ENCODE results near the gene AGFG1.

- TF ChIP-seq, protein P1, sequence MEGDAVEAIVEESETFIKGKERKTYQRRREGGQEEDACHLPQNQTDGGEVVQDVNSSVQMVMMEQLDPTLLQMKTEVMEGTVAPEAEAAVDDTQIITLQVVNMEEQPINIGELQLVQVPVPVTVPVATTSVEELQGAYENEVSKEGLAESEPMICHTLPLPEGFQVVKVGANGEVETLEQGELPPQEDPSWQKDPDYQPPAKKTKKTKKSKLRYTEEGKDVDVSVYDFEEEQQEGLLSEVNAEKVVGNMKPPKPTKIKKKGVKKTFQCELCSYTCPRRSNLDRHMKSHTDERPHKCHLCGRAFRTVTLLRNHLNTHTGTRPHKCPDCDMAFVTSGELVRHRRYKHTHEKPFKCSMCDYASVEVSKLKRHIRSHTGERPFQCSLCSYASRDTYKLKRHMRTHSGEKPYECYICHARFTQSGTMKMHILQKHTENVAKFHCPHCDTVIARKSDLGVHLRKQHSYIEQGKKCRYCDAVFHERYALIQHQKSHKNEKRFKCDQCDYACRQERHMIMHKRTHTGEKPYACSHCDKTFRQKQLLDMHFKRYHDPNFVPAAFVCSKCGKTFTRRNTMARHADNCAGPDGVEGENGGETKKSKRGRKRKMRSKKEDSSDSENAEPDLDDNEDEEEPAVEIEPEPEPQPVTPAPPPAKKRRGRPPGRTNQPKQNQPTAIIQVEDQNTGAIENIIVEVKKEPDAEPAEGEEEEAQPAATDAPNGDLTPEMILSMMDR (IDR thresholded peaks at IDR 0.05) = no peak
- TF ChIP-seq POLR2A (IDR thresholded peaks at IDR 0.05) = no peak
Observed at GRCh38 chr2:227488045-227488444, 16.1 kb downstream of the AGFG1 start.

Measured in heart left ventricle (tissue), 13 donors.